Measurements from ENCODE around the gene FBXW12. TPM values are rescaled to one million over a fixed set of nuclear protein-coding genes. Genes with fewer than 3 reads are reported as not detected.

FBXW12 gene
- total RNA-seq, 2 experiments from 2014 or later: not detected

DNA sequence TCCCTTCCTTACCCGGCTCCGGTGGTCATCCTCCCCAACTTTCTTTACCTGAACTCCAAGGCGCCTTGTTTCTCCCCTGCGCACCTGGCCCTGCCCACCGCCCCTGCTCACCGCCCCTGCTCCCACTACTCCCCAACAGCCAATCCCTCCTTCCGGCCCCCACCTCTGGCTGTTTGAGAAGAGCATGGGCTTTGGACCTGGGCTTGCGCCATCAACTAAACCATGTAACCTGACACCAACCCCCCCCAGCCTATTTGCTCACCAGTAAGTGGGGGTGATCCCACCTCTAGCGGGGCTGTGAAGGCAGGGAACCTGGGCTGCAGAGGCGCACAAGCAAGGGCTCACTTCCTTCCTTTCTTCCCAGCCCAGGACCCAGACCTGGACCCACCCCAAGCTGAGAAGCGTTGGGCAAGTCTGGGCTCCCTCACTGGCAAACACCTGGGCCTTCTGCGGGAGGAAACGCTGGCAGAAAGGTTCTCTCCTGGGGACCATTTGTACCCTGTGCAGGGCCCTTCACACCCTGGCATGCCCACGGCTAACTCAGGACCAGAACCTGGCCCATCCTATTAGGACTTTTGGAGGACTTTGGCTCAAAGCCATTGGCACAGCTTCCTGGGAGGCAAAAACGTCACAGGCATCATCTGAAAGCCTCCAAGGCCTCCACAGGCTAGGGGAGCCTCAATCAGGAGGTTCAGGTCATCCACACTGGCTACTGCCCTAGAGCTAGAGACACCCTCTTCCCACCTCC, 58.1 kb downstream of the FBXW12 start, which contains the start of gene PLXNB1:
TSS of gene PLXNB1 (minus strand) at position 127 of the 748 bp plus-strand sequence. CDS start 5,475 bp downstream, outside the sequence.
- H3K4me1 Mint-ChIP-seq: peaks cover 27% of the 10 kb centered on the region
- CTCF ChIA-PET: interaction anchor here (1.2 to 1.4 kb wide), 2 partner anchors 9 to 30 kb away, joined by 4 read pairs; no protein-coding TSS in a partner anchor
- H3K36me3 Mint-ChIP-seq (ENCODE audit: low read depth): peaks cover 28% of the 10 kb centered on the region
- H3K4me3 Mint-ChIP-seq: peak within 1 kb of the TSS; percentile 63
- DNase-seq: no peak
- H3K9me3 Mint-ChIP-seq: no peaks in the 10 kb centered on the region
- H3K27ac Mint-ChIP-seq: no peak within 1 kb of the TSS
- peaks cover 18% of the 10 kb centered on the region for H3K27me3 Mint-ChIP-seq
- POLR2A ChIA-PET: interaction anchor here (1.4 to 2.0 kb wide), 2 partner anchors 10 to 16 kb away, joined by 4 to 11 read pairs; partner anchors contain the start of genes ATRIP, CCDC51 and TMA7

DNA sequence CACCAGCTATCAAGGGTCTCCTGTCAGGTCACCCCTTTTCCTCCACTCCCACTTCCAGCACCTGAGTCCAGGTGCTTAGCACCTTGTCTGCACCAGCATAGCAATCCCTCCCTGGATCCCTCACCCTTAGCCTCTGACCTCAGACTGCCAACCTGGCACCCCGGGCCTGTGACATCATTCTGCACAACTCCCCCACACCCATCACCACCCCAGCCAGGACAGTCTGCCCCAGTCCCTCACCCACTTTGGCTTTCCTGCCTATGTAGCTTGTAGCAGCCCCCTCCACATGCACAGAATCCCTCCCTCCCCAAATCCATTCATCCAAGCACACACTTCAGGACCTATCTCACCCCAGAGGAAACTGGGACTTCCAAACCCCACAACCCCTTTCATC, 58.7 kb downstream of the FBXW12 start:
- no peak for DNase-seq
- Mint-ChIP-seq H3K27ac (no peak overlapping the region), H3K27me3 (peaks cover 18% of the 10 kb centered on the region), H3K36me3 (ENCODE audit: low read depth) (peaks cover 28% of the 10 kb centered on the region), H3K4me1 (peaks cover 27% of the 10 kb centered on the region), H3K4me3 (peak overlapping the region; percentile 63), H3K9me3 (no peaks in the 10 kb centered on the region)
- ChIA-PET POLR2A (interaction anchor here (1.4 to 2.0 kb wide), 2 partner anchors 9 to 16 kb away, joined by 4 to 11 read pairs; partner anchors contain the start of genes ATRIP, CCDC51 and TMA7), CTCF (interaction anchor here (1.2 to 1.4 kb wide), 2 partner anchors 9 to 30 kb away, joined by 4 read pairs; no protein-coding TSS in a partner anchor)

DNA sequence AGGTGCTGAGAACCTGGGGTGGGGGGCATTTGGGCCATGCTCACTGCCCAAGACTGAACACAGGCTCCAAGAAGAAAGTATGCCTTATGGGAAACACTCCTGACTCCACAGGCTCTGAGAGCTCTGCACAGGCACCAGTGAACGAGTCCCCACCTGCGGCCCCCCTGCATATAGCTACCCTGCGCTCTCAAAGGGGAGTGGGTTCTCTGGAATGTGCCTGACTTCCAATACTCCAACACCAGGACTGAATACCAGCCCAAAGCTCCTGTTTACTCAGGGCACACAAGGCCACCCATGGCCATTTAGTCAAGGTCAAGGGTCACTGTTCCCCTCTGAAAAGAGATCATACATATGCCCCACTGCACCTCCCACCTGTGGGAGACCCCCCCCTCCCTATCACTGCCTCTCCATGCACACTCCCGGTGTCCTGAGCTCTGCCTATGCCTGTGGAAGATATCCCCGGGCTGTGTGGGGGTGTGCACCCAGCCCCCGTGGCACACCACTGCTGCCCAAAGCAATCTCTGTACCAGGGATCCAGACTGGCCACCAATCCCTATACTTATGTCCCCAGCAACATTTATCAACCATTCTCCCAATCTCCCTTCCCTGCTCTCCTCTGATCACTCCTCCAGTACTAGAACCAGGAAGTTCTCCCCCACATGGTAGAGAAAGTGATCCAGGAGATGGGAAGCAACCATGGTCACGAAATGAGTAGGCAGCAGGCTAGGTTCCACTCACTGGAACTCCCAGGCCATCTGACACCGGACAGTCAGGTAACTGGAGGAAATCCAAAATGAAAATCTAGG, 59.4 kb downstream of the FBXW12 start:
- ChIA-PET CTCF (interaction anchor here (1.2 to 1.7 kb wide), 3 partner anchors 8 to 199 kb away, joined by 3 to 4 read pairs (median 4); no protein-coding TSS in a partner anchor), POLR2A (interaction anchor here (1.4 to 2.0 kb wide), 2 partner anchors 9 to 15 kb away, joined by 3 to 11 read pairs; partner anchors contain the start of genes ATRIP, CCDC51 and TMA7)
- peaks cover 27% of the 10 kb centered on the region for H3K4me1 Mint-ChIP-seq
- no peak overlapping the region for H3K27ac Mint-ChIP-seq
- no peak for DNase-seq
- no peaks in the 10 kb centered on the region for H3K9me3 Mint-ChIP-seq
- peak overlapping the region; percentile 63 for H3K4me3 Mint-ChIP-seq
- H3K27me3 Mint-ChIP-seq: peaks cover 18% of the 10 kb centered on the region
- H3K36me3 Mint-ChIP-seq (ENCODE audit: low read depth): peaks cover 28% of the 10 kb centered on the region

DNA sequence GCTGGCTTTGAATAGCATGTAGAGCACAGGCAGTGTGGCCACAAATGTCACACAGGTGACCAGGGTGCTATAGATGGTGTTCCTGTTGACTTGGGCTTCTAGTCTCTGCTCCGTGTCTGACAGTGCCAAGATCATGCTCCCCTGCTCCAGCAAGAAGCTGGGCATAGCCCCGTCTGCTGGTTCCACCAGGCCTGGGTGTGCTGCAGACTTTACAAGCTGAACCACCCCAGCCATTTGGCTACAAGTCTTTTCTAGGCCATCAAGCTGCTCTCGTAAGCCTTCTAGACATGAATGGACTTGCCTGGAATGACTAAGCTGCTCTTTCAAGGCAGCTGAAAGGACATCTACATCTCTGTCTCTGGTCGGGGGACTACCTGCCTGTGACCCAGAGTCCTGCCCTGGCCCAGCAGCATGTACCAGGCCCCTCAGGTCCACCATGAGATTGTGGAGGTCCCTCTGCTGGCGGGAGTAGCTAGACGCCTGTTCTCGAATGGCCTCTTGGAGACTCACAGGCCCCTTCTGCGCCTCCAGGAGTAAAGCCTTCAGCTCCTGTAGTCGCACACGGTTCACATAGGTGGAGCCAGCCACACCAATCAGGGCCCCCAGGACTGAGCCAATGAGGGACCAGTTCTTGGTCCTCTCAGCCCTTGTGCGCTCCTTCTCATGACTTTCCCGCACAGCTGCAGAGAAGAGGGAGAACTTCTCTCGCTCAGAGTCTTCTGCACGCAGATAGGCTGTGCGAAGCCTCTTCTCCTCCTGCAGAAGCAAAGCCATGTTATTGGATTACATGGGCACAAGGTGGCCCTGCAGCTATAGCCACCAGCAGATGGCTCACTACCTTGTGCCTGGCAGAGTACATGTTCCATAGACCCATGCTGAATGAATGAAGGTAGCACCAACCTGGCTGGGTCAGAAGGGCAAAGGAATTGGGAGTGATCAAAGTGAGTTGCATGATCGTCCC, 60.7 kb downstream of the FBXW12 start:
- peaks cover 28% of the 10 kb centered on the region for H3K36me3 Mint-ChIP-seq (ENCODE audit: low read depth)
- POLR2A ChIA-PET: interaction anchor here (0.9 to 1.4 kb wide), 3 partner anchors 8 to 14 kb away, joined by 3 to 5 read pairs (median 3); partner anchors contain the start of genes ATRIP and TMA7
- H3K4me1 Mint-ChIP-seq: peaks cover 29% of the 10 kb centered on the region
- no peaks in the 10 kb centered on the region for H3K9me3 Mint-ChIP-seq
- no peak overlapping the region for H3K27ac Mint-ChIP-seq
- DNase-seq: no peak
- no peak overlapping the region for H3K4me3 Mint-ChIP-seq
- H3K27me3 Mint-ChIP-seq: peaks cover 9% of the 10 kb centered on the region
- CTCF ChIA-PET: interaction anchor here (0.9 to 6.4 kb wide), 5 partner anchors 13 to 200 kb away, joined by 3 to 261 read pairs (median 4); partner anchors contain the start of gene ATRIP

DNA sequence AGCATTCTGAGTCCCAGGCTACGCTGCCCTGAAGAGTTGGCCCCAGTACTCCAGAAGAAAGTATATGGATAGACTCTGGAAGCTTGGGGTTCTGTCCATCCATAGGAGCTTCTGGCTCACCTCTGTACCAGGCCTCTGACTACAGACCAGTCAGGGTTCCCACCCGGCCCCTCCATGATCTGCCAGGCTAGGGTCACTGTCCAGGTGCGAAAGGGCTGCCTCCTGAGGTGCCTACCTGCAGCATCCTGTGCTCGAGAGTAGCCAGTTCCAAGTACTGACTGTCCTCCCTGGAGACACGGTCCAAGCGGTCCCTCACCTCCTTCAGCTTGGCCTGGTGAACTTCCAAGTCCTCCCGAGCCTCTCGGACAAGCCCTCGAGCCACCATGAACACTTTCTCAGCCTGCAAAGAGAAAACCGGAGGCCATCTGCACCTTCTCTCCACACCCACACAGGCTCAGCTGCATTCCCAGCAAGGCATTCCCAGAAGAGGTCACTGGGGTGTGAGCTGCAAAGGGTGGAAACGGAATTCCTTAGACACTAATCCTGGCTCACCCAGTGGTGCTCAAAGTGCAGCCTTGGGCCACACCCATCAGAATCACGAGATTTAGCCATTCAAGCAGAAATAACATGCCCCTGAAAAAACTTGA, 61.6 kb downstream of the FBXW12 start:
- H3K27me3 Mint-ChIP-seq: no peaks in the 10 kb centered on the region
- H3K27ac Mint-ChIP-seq: no peak overlapping the region
- H3K36me3 Mint-ChIP-seq (ENCODE audit: low read depth): peaks cover 28% of the 10 kb centered on the region
- H3K9me3 Mint-ChIP-seq: no peaks in the 10 kb centered on the region
- ChIA-PET POLR2A (interaction anchor here (0.6 to 1.1 kb wide), 4 partner anchors 33 to 160 kb away, joined by 3 read pairs; no protein-coding TSS in a partner anchor), CTCF (interaction anchor here (0.6 to 6.4 kb wide), 9 partner anchors 15 to 201 kb away, joined by 3 to 261 read pairs (median 4); partner anchors contain the start of genes ATRIP and PFKFB4)
- H3K4me1 Mint-ChIP-seq: peaks cover 34% of the 10 kb centered on the region
- DNase-seq: no peak
- H3K4me3 Mint-ChIP-seq: no peak overlapping the region

GRCh38 chr3:48434591-48435222, 62.7 kb downstream of the FBXW12 start:
- DNase-seq: no peak
- H3K4me3 Mint-ChIP-seq: no peak overlapping the region
- H3K4me1 Mint-ChIP-seq: peaks cover 40% of the 10 kb centered on the region
- peaks cover 28% of the 10 kb centered on the region for H3K36me3 Mint-ChIP-seq (ENCODE audit: low read depth)
- no peaks in the 10 kb centered on the region for H3K9me3 Mint-ChIP-seq
- H3K27ac Mint-ChIP-seq: no peak overlapping the region
- no peaks in the 10 kb centered on the region for H3K27me3 Mint-ChIP-seq
- POLR2A ChIA-PET: interaction anchor here (1.0 to 2.6 kb wide), 3 partner anchors 34 to 161 kb away, joined by 3 to 13 read pairs (median 3); no protein-coding TSS in a partner anchor
- CTCF ChIA-PET: interaction anchor here (1.1 to 6.4 kb wide), 7 partner anchors 14 to 166 kb away, joined by 3 to 261 read pairs (median 20); partner anchors contain the start of genes ATRIP and PFKFB4

DNA sequence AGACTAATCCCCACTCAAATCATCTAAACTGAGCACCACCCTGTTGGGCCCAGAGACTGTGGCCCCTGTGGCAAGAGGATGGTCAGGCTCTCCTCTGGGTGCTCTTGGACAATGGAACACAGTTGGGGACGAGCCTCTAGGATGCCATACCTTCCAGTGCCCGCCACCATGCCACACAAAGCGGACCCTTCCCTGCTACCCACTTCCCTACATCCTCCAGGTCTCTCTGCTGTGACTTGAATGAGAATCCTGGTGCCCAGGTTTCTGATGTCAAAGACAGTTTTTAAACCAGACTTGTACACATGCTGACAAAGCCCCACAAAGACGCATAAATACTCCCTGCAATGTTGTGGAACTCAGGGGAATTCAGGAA, 63.2 kb downstream of the FBXW12 start:
- H3K4me3 Mint-ChIP-seq: no peak overlapping the region
- H3K36me3 Mint-ChIP-seq (ENCODE audit: low read depth): peaks cover 30% of the 10 kb centered on the region
- POLR2A ChIA-PET: interaction anchor here (0.7 to 2.8 kb wide), 6 partner anchors 11 to 247 kb away, joined by 3 to 24 read pairs (median 7); partner anchors contain the start of genes ATRIP and CDC25A
- H3K9me3 Mint-ChIP-seq: no peaks in the 10 kb centered on the region
- CTCF ChIA-PET: interaction anchor here (0.6 to 6.4 kb wide), 44 partner anchors 8 to 247 kb away, joined by 3 to 261 read pairs (median 11); partner anchors contain the start of genes ATRIP, PFKFB4, SHISA5 and SLC26A6
- DNase-seq: no peak
- peaks cover 40% of the 10 kb centered on the region for H3K4me1 Mint-ChIP-seq
- H3K27me3 Mint-ChIP-seq: no peaks in the 10 kb centered on the region
- H3K27ac Mint-ChIP-seq: no peak overlapping the region

DNA sequence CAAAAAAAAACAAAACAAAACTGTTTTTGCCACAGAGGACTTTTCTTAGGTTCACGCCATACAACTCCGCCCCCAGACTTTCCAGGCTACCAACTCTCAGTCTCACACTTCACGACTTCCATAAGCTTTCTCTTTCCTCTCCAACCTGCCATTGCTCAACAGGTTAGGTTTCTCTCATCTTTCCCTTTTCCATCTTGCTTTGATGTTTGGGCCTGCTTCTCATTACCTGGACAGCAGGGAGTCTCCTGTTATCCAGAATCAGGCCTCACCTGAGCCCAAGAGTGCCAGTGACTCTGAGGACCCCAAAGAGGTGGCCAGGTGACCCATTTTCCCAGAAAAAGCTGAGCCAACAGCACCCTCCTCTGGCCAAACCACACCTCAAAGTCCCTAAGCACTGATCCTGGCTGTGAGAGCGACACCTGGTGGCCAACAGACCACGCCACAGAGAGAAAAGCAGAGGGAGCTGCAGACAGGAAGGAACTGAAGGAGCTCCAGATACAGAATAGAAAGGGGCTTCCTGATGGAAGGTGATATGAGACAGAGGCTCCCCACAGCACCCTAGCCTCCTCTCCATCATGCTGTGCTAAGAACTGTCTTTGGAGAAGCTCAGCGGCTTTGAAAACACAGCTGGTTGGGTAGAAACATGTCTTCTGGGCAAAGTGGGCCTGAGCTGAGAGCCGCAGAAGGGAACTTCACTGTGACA, 63.9 kb downstream of the FBXW12 start:
- Mint-ChIP-seq H3K27ac (no peak overlapping the region), H3K4me3 (no peak overlapping the region)

DNA sequence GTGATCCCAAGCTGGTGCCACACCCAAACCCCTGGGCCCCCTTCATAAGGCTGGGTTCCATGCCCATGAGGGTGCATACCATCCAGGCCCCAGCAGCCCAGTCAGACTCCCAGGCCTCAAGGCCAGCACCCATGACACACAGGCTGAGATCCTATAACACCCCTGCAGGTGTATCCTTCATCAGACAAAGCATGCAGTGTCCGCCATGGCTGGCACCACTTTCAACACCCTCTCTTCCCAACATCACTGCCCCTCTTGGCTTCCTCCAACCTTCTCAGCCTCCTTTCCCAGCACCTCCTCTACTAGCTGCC, 64.4 kb downstream of the FBXW12 start:
- CTCF ChIA-PET: interaction anchor here (0.6 to 6.4 kb wide), 85 partner anchors 10 to 886 kb away, joined by 3 to 261 read pairs (median 5); partner anchors contain the start of genes ATRIP, IP6K2, NCKIPSD and NME6
- no peaks in the 10 kb centered on the region for H3K9me3 Mint-ChIP-seq
- H3K4me1 Mint-ChIP-seq: peaks cover 39% of the 10 kb centered on the region
- H3K36me3 Mint-ChIP-seq (ENCODE audit: low read depth): peaks cover 32% of the 10 kb centered on the region
- DNase-seq: no peak
- H3K27me3 Mint-ChIP-seq: no peaks in the 10 kb centered on the region
- POLR2A ChIA-PET: interaction anchor here (0.7 to 2.8 kb wide), 13 partner anchors 10 to 585 kb away, joined by 3 to 24 read pairs (median 4); partner anchors contain the start of genes ATRIP, CDC25A, NDUFAF3 and ZNF589
- H3K27ac Mint-ChIP-seq: no peak overlapping the region
- no peak overlapping the region for H3K4me3 Mint-ChIP-seq

More for the DNA sequence above, 63.9 kb downstream of the FBXW12 start:
- peaks cover 30% of the 10 kb centered on the region for H3K36me3 Mint-ChIP-seq (ENCODE audit: low read depth)
- POLR2A ChIA-PET: interaction anchor here (0.7 to 2.8 kb wide), 15 partner anchors 10 to 586 kb away, joined by 3 to 24 read pairs (median 4); partner anchors contain the start of genes ATRIP, CDC25A, NDUFAF3 and ZNF589
- no peaks in the 10 kb centered on the region for H3K27me3 Mint-ChIP-seq
- peak; percentile 85 for DNase-seq
- CTCF ChIA-PET: interaction anchor here (0.6 to 6.4 kb wide), 87 partner anchors 9 to 886 kb away, joined by 3 to 261 read pairs (median 5); partner anchors contain the start of genes ATRIP, IP6K2, NCKIPSD and NME6
- H3K4me1 Mint-ChIP-seq: peaks cover 38% of the 10 kb centered on the region
- no peaks in the 10 kb centered on the region for H3K9me3 Mint-ChIP-seq

- ChIA-PET CTCF (interaction anchor here (0.6 to 6.4 kb wide), 37 partner anchors 10 to 887 kb away, joined by 3 to 261 read pairs (median 12); partner anchors contain the start of genes ATRIP, NCKIPSD, PFKFB4 and SHISA5), POLR2A (interaction anchor here (0.7 to 2.8 kb wide), 8 partner anchors 9 to 248 kb away, joined by 3 to 24 read pairs (median 6); partner anchors contain the start of genes ATRIP, CDC25A and ZNF589)
- Mint-ChIP-seq H3K9me3 (no peaks in the 10 kb centered on the region), H3K27me3 (no peaks in the 10 kb centered on the region), H3K4me3 (no peak overlapping the region), H3K36me3 (ENCODE audit: low read depth) (peaks cover 32% of the 10 kb centered on the region), H3K27ac (no peak overlapping the region), H3K4me1 (peaks cover 42% of the 10 kb centered on the region)
- no peak for DNase-seq
These were observed 64.8 kb downstream of the FBXW12 start for GRCh38 chr3:48436855-48437254.

Measured in activated CD4-positive, alpha-beta memory T cell treated with anti-CD3 and anti-CD28 coated beads, Interleukin-2, amount 10 ng/mL, durations not matched to agents 7 days and 5 days (primary cell).